Measurements from ENCODE around the gene APOL2. TPM values are rescaled to one million over a fixed set of nuclear protein-coding genes. Genes with fewer than 3 reads are reported as not detected.
"Not testable (repeated sequence)": the region's sequence is repeated elsewhere in the genome, so short reads cannot be mapped to it uniquely, and the experiment has no call there.

APOL2 gene
- polyA plus RNA-seq, 3 donors from 2014 or later: 22.4 to 42.4 (median 22.9) TPM

DNA sequence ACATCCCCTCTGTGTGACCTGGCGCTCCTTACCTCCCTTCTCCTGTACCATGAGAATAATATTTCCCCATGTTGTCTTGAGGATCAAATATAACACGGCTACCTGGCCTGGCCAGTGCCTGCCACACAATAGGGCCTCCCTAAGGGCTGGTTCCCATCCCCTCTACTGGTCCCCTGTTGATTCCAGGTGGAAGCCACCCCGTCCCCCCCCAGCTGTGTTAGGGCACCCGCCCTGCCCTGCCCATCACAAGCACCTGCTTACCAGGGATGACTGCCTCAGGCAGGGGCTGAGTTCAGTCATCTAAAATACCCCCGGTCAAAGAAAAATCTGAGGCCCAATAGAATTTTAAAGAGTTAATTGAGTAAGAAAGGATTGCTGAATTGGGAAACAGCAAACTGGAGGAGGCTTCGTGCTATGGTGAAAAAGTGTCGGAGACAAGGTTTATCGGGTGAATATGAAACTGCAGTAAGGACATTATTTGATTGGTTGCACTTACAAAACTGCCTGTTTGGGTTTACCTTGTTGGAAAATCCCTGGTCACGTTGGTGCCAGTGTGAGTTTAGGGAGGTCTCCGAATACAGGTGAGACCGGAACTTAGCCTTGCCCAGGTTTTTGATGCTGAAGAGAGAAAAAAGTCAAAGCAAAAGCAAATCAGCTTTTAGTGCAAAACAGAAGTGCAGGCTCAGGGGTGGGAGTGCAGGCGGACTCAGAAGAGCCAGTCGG is 18.8 kb upstream of the APOL2 start:
- Mint-ChIP-seq H3K4me3 (peak overlapping the region; percentile 54 to 85 (median 67)), H3K36me3 (peaks cover 8 to 36% (median 16%) of the 10 kb centered on the region in 3 donors), H3K4me1 (peaks cover 62 to 69% of the 10 kb centered on the region in 2 donors), H3K9me3 (no peaks in the 10 kb centered on the region), H3K27me3 (ENCODE audit: low read depth in 3 of 3) (peaks cover 0 to 3% (median 2%) of the 10 kb centered on the region in 3 donors), H3K27ac (peak overlapping the region; percentile 81 to 96 (median 89))
- no peak for DNase-seq

DNA sequence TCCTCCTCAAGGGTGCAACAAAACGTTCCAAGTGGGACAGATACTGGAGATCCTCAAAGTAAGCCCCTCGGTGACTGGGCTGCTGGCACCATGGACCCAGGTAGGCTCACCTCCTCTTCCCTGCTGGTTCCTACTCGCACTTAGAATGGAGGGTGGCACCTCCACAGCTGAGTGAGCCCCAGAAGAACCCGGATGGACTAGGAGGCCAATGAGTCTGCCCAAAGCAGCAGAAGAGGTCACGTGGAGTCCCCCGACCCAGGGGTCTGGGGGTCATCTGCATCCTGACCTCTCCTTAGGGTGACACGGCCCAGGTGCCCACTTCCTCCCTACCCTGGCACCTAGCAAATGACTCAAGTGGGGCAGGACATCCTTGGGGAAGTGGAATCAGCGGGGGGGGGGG is 18.0 kb upstream of the APOL2 start:
- Mint-ChIP-seq H3K27ac (peak overlapping the region in 5 of 6 donors; percentile 7 to 91 (median 21)), H3K9me3 (no peaks in the 10 kb centered on the region), H3K4me1 (peaks cover 70 to 77% of the 10 kb centered on the region in 2 donors), H3K36me3 (peaks cover 8 to 35% (median 16%) of the 10 kb centered on the region in 3 donors), H3K4me3 (no peak overlapping the region), H3K27me3 (ENCODE audit: low read depth in 3 of 3) (peaks cover 2 to 5% (median 3%) of the 10 kb centered on the region in 3 donors)
- DNase-seq: no peak

DNA sequence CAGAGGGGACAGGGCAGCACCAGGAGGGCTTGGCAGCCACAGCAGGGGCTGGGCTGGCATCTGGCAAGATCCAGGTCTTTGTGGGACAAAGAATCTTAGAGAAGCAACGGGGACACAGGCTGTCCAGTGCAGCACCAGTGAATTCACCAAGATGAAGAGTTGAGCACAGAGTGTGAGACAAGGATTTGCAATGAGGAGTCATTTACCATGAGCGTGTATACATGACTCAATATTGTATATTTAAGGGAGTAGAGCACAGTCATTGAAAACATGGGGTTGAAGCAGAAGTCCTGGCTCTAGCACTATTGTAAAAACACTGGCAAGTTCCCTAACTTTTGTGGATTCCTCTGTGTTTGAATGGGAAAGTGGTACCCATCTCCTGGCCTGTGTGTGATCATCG is 17.2 kb upstream of the APOL2 start:
- peaks cover 2 to 5% (median 3%) of the 10 kb centered on the region in 3 donors for H3K27me3 Mint-ChIP-seq (ENCODE audit: low read depth in 3 of 3)
- peak overlapping the region; percentile 35 to 70 (median 56) for H3K27ac Mint-ChIP-seq
- H3K4me3 Mint-ChIP-seq: peak overlapping the region in 4 of 5 donors; percentile 0 to 38 (median 8)
- H3K4me1 Mint-ChIP-seq: peaks cover 77 to 81% of the 10 kb centered on the region in 2 donors
- DNase-seq: no peak
- H3K9me3 Mint-ChIP-seq: no peaks in the 10 kb centered on the region
- H3K36me3 Mint-ChIP-seq: peaks cover 8 to 32% (median 16%) of the 10 kb centered on the region in 3 donors

DNA sequence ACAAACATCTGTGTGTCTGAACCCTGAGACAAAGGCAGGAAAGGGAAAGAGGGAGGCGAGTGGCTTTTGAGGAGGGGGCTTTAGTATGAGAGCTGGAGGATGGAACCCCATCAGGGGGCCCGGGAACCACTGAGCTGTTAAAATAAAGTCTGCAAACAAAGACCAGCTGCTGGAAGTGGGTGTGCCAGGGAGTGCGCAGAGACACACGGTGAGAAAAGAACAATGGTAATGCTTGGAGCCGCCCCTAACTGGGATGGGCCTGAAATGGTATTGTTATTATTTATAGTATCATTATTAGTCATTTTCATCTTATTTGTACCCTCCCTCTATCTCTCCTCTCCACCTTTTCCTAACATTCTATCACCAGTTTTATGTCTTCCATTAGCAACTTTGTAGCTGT is 16.2 kb upstream of the APOL2 start:
- H3K9me3 Mint-ChIP-seq; H3K27me3 Mint-ChIP-seq (ENCODE audit: low read depth in 3 of 3); DNase-seq: not testable (repeated sequence)
- Mint-ChIP-seq H3K27ac (peak overlapping the region in 5 of 6 donors; percentile 34 to 70 (median 54)), H3K4me3 (peak overlapping the region in 3 of 5 donors; percentile 38 to 54 (median 42)), H3K4me1 (peaks cover 75 to 78% of the 10 kb centered on the region in 2 donors), H3K36me3 (peaks cover 8 to 23% (median 13%) of the 10 kb centered on the region in 3 donors)

DNA sequence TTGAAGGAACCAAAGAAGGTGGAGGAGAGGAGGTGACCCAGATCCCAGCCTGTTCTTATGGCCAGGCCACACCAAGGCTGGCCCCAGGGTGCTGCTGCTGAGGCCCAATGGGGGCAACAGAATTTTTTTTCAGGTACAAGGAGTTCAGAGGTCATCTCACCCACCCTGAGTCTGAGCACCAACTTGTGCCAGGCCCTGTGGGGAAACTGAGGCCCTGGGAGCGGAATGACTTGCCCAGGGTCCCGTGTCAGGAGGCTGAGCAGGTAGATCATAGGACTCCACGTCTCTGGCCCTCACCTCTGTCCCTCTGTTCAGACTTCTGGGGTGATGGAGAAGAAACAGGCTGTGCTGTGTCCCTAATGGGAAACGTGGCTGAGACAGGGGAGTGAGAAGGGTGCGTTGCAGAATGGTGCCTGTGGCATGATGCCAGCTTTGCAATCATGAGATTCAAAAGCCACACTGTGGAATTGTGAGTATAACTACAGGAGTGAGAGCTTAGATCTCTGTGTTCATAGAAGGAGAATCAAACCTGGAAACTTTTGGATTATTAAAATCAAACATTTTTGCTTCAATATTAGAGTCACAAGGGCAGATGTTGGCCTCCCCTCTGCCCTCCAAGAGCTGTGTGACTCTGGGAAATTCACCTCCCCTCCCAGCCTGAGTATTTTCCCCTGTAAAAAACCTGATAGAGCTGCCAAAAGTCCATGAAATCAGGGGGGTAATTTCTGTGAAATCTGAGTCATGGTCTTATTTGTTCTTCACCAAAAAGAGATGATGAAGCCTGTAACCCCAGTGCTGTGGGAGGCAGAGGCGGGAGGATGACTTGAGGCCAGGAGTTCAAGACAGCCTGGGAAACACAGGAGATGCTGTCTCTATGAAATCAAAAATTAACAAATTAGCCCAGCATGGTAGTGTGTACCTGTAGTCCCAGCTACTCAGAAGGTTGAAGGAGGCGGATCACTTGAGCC is 14.5 kb upstream of the APOL2 start:
- Mint-ChIP-seq H3K9me3 (no peaks in the 10 kb centered on the region), H3K4me1 (peaks cover 62 to 65% of the 10 kb centered on the region in 2 donors), H3K27ac (peak overlapping the region; percentile 91 to 97 (median 95)), H3K36me3 (peaks cover 8 to 16% (median 8%) of the 10 kb centered on the region in 3 donors), H3K27me3 (ENCODE audit: low read depth in 3 of 3) (peaks cover 2 to 5% (median 3%) of the 10 kb centered on the region in 3 donors), H3K4me3 (peak overlapping the region; percentile 94 to 98 (median 95))
- DNase-seq: no peak

DNA sequence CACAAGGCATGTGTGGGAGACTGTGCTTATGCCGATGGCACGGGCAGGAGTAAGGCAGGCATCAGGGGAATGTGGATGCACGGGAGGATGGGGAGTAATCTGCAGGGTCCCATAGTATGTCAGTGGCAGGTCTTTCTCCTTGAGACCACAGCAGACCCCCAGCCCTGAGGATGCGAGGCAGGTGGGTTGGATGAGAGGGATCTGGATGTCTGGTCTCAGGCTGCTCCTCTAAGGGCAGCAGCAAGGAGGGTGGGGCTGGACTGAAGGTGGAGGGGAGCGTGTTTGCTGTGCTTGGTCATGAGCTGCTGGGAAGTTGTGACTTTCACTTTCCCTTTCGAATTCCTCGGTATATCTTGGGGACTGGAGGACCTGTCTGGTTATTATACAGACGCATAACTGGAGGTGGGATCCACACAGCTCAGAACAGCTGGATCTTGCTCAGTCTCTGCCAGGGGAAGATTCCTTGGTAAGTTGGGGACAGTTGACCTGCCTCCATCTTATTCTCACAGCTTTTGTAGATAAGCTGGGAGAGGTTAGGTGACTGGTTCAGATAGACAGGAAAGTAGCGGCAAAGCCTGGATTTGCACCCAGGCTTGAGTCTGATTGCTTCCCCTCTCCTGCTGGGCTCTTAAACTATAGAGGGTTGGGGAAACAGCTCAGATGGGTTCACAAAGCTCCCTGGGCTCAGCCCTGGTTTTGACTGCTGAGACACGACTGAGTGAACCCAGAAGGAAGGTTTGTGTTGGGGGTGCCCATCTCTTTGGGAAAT is 13.6 kb upstream of the APOL2 start, which contains the start of gene APOL1:
Gene APOL1 (plus strand): TSS at position 380 of the 769 bp plus-strand sequence. CDS start 1,823 bp downstream, outside the sequence.
- peaks cover 0 to 8% (median 8%) of the 10 kb centered on the region in 3 donors for H3K36me3 Mint-ChIP-seq
- H3K27me3 Mint-ChIP-seq (ENCODE audit: low read depth in 3 of 3): peaks cover 2 to 5% (median 2%) of the 10 kb centered on the region in 3 donors
- peaks cover 53 to 57% of the 10 kb centered on the region in 2 donors for H3K4me1 Mint-ChIP-seq
- no peaks in the 10 kb centered on the region for H3K9me3 Mint-ChIP-seq
- peak; percentile 65 to 73 (median 71) for DNase-seq
- H3K4me3 Mint-ChIP-seq: peak within 1 kb of the TSS; percentile 94 to 98 (median 95)
- peak within 1 kb of the TSS; percentile 91 to 97 (median 95) for H3K27ac Mint-ChIP-seq

DNA sequence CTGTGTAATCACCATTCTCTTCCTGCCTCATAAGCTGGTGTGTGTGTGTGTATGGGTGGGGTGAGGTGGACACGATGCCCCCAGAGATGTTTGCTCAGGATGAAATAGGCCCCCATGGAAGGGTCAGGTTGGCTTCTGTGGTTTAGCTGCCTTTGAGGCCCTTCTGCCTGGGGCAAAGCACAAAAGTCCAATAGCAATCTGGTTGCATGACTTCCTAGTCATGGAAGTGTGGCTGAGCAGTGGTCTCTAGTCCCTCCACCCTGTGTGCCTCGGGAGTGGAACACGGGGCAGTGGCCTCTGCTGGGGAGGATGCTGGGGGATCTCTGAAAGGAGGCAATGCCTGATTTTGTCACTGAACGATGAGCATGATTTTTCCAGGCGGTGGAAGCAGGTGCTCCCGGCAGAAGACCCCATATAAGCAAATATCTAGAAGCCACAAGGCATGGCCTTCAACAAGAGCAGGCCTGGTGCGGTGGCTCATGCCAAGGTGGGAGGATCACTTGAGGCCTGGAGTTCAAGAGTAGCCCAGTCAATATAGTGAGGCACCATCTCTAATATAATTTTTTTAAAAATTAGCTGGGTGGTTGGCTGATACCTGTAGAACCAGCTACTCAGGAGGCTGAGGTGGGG is 12.8 kb upstream of the APOL2 start:
- Mint-ChIP-seq H3K4me1 (peaks cover 47 to 51% of the 10 kb centered on the region in 2 donors), H3K4me3 (peak overlapping the region; percentile 94 to 98 (median 95)), H3K27ac (peak overlapping the region; percentile 91 to 97 (median 95))
- not testable (repeated sequence) for H3K9me3 Mint-ChIP-seq; H3K36me3 Mint-ChIP-seq; H3K27me3 Mint-ChIP-seq (ENCODE audit: low read depth in 3 of 3); DNase-seq

DNA sequence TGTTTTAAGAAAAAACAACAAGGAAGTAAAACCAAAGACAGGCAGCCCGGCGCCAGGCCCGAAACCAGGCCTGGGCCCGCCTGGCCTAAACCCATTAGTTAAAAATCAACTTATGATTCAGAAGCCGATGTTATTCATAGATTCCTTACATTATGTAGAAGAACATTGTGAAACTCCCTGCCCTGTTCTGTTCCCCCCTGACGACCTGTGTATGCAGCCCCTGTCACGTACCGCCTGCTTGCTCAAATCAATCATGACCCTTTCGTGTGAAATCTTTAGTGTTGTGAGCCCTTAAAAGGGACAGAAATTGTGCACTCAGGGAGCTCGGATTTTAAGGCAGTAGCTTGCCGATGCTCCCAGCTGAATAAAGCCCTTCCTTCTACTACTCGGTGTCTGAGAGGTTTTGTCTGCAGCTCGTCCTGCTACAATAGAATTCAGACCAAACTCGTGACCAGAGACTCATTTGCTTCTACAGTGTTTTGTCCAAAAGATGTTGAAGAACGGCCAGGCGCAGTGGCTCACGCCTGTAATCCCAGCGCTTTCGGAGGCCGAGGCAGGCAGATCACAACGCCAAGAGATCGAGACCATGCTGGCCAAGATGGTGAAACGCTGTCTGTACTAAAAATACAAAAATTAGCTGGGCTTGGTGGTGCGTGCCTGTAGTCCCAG is 11.1 kb upstream of the APOL2 start:
- H3K4me3 Mint-ChIP-seq: not testable (repeated sequence)

DNA sequence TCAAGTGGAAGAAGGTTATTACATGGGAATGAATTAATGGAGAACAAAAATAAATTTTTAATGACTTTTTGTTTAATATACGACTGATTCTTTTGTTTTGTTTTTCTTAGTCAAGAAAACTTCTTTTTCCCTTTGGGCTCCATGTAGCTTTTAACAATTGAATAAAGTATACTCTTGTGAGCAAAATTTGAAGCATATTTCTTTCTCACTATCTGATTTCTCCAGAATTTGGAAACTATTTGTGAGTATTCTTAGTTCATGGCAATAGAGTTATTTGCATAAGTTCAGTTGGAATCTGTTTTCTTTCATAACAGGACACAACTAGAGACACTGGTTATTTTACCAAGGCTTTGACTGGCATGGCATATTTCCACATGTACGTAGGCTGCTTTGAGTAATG is 9.8 kb upstream of the APOL2 start:
- Mint-ChIP-seq H3K9me3 (no peaks in the 10 kb centered on the region), H3K4me3 (no peak overlapping the region)
- no peak for DNase-seq

More for the DNA sequence above, 11.1 kb upstream of the APOL2 start:
- Mint-ChIP-seq H3K4me1 (peaks cover 32 to 34% of the 10 kb centered on the region in 2 donors), H3K27ac (peak overlapping the region in 2 of 6 donors; percentile 9 to 47)
- H3K9me3 Mint-ChIP-seq; DNase-seq; H3K27me3 Mint-ChIP-seq (ENCODE audit: low read depth in 3 of 3); H3K36me3 Mint-ChIP-seq: not testable (repeated sequence)

DNA sequence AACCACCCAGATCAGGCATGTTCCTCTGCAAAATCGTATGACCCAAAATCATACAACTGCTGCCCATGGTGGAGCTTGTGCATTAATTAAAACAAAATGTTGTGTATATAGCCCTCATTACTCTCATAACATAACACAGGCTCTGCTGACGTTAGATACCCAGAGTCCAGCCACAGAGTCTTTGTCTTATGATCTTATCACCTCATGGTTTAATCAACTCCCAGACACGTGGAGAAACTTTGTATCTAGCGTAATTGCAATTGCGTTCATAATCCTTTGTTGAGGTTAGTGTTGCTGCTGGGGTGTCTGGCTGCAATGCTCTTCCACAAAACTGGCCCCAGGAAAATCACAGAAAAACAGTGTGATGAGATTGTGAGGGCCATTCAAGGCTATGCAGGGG is 8.6 kb upstream of the APOL2 start:
- Mint-ChIP-seq H3K4me3 (no peak overlapping the region), H3K27me3 (ENCODE audit: low read depth in 3 of 3) (peaks cover 2 to 5% (median 4%) of the 10 kb centered on the region in 3 donors), H3K9me3 (peaks cover 0 to 4% (median 1%) of the 10 kb centered on the region in 6 donors), H3K27ac (no peak overlapping the region), H3K36me3 (peaks cover 0 to 3% (median 0%) of the 10 kb centered on the region in 3 donors), H3K4me1 (peaks cover 10 to 13% of the 10 kb centered on the region in 2 donors)
- no peak for DNase-seq

More for the DNA sequence above, 9.8 kb upstream of the APOL2 start:
- H3K27me3 Mint-ChIP-seq (ENCODE audit: low read depth in 3 of 3): peaks cover 2 to 7% (median 2%) of the 10 kb centered on the region in 3 donors
- H3K27ac Mint-ChIP-seq: no peak overlapping the region
- H3K36me3 Mint-ChIP-seq: no peaks in the 10 kb centered on the region
- peaks cover 22 to 26% of the 10 kb centered on the region in 2 donors for H3K4me1 Mint-ChIP-seq

DNA sequence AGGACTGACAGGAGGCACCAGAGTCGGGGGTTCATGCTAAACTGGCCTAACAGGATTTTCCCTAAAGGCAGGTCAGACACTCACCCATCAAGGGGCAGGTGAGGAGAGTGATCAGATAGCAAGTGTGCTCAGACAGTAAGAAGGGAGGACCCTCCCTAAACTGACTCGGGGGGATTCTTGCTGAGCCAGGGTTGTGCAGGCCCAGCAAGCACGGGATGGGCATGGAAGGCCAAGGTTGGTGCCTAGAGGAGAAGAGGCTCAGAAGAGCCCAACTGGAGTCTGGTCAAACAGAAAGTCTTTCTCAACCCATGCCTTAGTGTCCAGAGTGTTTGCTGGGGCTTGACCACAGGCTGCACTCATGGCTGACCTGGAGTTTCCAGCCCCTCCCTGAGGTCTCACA is 7.4 kb upstream of the APOL2 start:
- Mint-ChIP-seq H3K4me3 (no peak overlapping the region), H3K27ac (peak overlapping the region in 1 of 6 donors; percentile 17)

DNA sequence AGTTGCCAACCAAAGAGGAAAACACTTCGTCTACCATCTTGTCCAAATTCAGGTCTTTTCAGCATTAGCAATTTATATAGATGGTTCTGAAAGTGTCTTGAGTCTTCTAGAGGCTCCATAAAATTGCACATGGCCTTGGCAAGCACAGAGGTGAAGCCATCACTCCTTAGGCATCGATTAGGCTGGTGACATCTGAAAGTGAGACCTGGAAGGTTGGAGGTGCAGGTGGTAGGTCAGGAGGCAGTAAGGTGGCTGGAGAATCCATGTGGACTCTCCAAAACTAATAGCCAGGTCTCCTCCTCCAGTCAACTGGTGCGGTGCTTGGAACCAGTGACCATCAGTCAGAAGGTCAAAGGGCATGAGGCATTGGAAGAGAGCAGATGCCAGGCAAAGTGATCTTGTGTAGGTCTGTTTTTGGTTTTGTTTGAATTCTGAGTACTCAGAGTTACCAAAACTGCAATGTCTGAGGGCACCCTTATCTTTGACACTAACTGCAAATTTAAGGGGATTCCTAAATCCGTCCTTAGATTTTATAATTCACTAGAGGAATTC is 6.6 kb upstream of the APOL2 start:
- H3K27ac Mint-ChIP-seq: no peak overlapping the region
- H3K4me1 Mint-ChIP-seq: no peaks in the 10 kb centered on the region
- DNase-seq: no peak
- no peak overlapping the region for H3K4me3 Mint-ChIP-seq
- peaks cover 0 to 11% (median 1%) of the 10 kb centered on the region in 6 donors for H3K9me3 Mint-ChIP-seq
- H3K27me3 Mint-ChIP-seq (ENCODE audit: low read depth in 3 of 3): peaks cover 0 to 4% (median 3%) of the 10 kb centered on the region in 3 donors
- peaks cover 0 to 3% (median 0%) of the 10 kb centered on the region in 3 donors for H3K36me3 Mint-ChIP-seq

More for the DNA sequence above, 7.4 kb upstream of the APOL2 start:
- peaks cover 0 to 4% (median 3%) of the 10 kb centered on the region in 3 donors for H3K27me3 Mint-ChIP-seq (ENCODE audit: low read depth in 3 of 3)
- peaks cover 0 to 1% of the 10 kb centered on the region in 2 donors for H3K4me1 Mint-ChIP-seq
- H3K9me3 Mint-ChIP-seq: peaks cover 0 to 11% (median 1%) of the 10 kb centered on the region in 6 donors
- no peak for DNase-seq
- H3K36me3 Mint-ChIP-seq: peaks cover 0 to 3% (median 0%) of the 10 kb centered on the region in 3 donors
